ENCODE results near the gene ADCY6.
A peak's percentile ranks its signal among the peaks of the same experiment; 100 is the strongest.

ADCY6 gene

GRCh38 chr12:48788854-48789775 is at the start of gene ADCY6:
TSS of gene ADCY6 (minus strand) at chr12:48789089. CDS start at chr12:48783434, 5,655 bp downstream.
- no peak for DNase-seq (ENCODE audit: low spot score)

- DNase-seq (ENCODE audit: low spot score), result no peak
Observed at GRCh38 chr12:48838048-48838447, 49.2 kb upstream of the ADCY6 start.

- no peak for DNase-seq (ENCODE audit: low spot score)
Observed at GRCh38 chr12:48832321-48833060, 43.6 kb upstream of the ADCY6 start.

GRCh38 chr12:48831257-48831656 is 42.4 kb upstream of the ADCY6 start:
- DNase-seq (ENCODE audit: low spot score), result no peak

- DNase-seq (ENCODE audit: low spot score), result no peak
Observed at GRCh38 chr12:48828841-48829575, 40.1 kb upstream of the ADCY6 start.

GRCh38 chr12:48828293-48828692 is 39.4 kb upstream of the ADCY6 start:
- DNase-seq (ENCODE audit: low spot score), result no peak

- DNase-seq (ENCODE audit: low spot score), result no peak
Observed at GRCh38 chr12:48827513-48828096, 38.7 kb upstream of the ADCY6 start.

GRCh38 chr12:48827026-48827425 is 38.1 kb upstream of the ADCY6 start:
- DNase-seq (ENCODE audit: low spot score), result no peak

- DNase-seq (ENCODE audit: low spot score), result no peak
Observed at GRCh38 chr12:48826209-48826855, 37.4 kb upstream of the ADCY6 start.

- no peak for DNase-seq (ENCODE audit: low spot score)
Observed at GRCh38 chr12:48824905-48825304, 36.0 kb upstream of the ADCY6 start.

- DNase-seq (ENCODE audit: low spot score), result peak; percentile 20
Observed at GRCh38 chr12:48824112-48824511, 35.2 kb upstream of the ADCY6 start.

- DNase-seq (ENCODE audit: low spot score), result no peak
Observed at GRCh38 chr12:48823281-48823680, 34.4 kb upstream of the ADCY6 start.

- no peak for DNase-seq (ENCODE audit: low spot score)
Observed at GRCh38 chr12:48822711-48823110, 33.8 kb upstream of the ADCY6 start.

GRCh38 chr12:48822139-48822538 is 33.2 kb upstream of the ADCY6 start:
- DNase-seq (ENCODE audit: low spot score), result no peak

GRCh38 chr12:48819986-48820725 is 31.3 kb upstream of the ADCY6 start:
- no peak for DNase-seq (ENCODE audit: low spot score)

GRCh38 chr12:48818831-48819590 is 30.1 kb upstream of the ADCY6 start:
- no peak for DNase-seq (ENCODE audit: low spot score)

- peak; percentile 60 for DNase-seq (ENCODE audit: low spot score)
Observed at GRCh38 chr12:48817873-48818830, 29.3 kb upstream of the ADCY6 start, which contains the start of gene CACNB3. TSS of gene CACNB3 (plus strand) at chr12:48818496. CDS start at chr12:48818930, 434 bp downstream.

- DNase-seq (ENCODE audit: low spot score), result no peak
Observed at GRCh38 chr12:48816143-48816854, 27.4 kb upstream of the ADCY6 start.
